ENCODE results near the gene SMTNL2.
"Not testable (repeated sequence)": the region's sequence is repeated elsewhere in the genome, so short reads cannot be mapped to it uniquely, and the experiment has no call there.

The SMTNL2 gene

DNA sequence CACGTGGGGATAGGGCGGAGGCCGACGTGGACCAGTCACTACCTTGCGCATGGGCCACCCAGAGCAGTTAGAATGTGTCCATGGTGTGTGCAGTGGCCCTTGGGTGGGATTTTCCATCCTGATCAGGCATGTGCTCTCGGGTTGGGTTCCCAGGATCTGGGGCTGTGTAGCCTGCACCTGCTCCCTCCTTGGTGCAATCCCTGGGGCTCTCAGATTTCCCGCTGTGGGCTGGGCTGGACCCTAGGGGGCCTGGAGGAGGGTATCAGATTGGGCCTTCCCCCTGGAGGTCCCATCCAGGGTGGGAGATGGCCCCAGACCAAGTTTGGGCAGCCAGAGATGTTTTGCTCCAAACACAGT is 1.3 kb downstream of the SMTNL2 start:
- DNase-seq: no peak
- ATAC-seq: no peak

- DNase-seq: no peak
- no peak for ATAC-seq
Observed at GRCh38 chr17:4586043-4586442, 1.7 kb downstream of the SMTNL2 start.

DNA sequence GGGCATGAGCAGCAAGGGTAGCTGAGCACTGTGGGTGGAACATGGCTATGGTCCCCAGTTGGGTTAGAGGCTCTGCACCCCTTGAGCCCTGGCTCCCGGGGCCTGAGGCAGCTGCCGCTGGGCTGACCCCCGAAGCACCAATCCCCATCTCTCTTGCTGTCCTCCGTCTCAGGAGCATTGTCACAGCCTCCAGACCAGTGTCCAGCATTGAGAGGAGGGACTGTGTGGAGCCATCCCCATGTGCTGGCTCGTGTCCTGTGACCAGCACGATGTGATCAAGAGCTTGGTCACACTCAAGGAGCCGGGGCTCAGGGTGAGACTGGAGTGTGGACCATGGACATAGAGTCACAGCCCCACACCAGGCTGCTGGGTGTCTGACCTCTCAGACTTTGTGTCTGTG is 2.9 kb downstream of the SMTNL2 start:
- ATAC-seq (no peak), DNase-seq (no peak)

DNA sequence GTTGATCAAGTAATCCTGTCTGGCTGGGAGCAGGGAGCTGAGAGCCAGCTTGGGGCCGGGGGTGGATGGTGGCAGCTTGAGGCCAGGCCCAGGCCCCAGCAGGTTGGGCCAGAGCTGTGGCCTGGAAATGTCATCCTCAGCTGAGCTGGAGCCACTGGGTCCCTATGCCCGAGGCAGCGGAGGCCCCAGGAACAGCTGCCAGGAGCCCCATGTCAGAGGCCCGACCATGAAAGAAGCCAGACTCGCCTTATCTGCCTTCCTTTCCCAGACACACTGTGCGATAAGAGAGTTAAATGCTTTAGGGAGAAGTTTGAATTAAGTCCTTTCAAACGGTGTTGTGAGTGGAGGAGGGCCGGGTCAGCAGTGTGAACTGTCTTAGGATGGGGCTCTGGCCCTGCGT is 3.5 kb downstream of the SMTNL2 start:
- DNase-seq (no peak), ATAC-seq (no peak)

DNA sequence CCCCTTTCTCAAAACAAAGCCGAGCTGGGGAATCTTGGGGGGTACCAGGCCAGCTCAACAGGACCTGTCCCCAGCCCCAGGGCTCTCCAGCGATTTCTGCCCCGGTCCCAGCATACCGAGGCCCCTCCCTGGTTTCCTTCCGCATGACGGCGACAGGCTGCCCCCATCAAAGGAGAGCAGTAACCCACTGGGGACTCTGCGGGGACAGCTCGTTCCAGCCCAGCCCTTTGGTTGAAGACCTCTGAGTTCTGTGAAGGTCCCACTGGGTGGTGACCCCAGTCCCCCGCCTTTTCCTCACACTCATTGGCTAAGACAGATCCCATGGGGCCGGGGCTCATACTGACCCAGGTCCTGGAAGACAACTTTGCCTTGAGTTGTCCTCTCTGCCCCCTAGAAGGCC is 4.1 kb downstream of the SMTNL2 start:
- no peak for ATAC-seq
- DNase-seq: no peak

DNA sequence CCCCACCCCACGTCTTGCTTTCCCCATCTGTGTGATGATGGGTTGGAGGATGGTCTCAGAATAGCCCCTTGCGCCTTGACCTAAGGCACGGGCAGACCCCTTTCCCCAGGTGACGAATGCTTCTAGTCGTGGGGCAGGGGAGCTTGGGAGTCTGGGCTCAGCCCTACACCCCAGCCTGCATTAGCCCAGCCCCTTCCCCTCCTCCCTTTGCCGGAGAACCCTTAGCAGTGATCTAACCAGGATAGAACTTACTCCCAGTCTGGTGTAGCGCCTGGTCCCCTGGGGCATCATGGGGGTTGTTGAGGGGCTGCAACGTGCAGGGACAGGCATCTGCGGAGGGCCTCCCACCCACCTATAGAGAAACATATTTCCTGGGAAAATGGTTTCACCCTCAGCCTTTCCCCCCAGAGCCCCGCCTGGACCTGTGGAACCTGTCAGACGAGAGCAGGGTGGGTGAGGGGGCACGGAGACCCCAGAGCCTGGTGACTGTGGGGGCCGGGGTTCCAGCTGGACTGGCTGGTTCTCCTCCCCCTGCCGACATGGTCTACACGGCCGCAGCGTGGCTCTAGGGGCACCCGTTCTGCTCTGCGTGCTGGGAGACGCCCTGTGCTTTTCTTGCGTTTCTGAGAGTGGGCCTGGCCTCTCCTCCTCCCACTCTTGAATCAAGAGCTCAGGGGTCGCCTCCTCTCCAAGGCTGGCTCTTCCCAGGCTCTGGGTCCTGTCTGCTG is 4.7 kb downstream of the SMTNL2 start:
- DNase-seq: no peak
- no peak for ATAC-seq

DNA sequence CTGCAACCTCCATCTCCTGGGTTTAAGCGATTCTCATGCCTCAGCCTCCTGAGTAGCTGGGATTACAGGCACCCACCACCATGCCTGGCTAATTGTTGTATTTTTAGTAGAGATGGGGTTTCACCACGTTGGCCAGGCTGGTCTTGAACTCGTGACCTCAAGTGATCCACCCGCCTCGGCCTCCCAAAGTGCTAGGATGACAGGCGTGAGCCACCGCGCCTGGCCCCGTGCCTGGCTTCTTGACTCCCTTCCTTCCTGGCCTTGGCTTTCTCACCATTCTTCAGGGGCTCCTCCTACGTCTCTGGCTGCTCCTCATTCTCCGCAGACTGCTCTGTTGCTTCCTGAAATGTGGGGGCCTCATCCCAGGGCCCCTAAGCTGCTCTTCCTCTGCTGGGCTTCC is 5.7 kb downstream of the SMTNL2 start:
- not testable (repeated sequence) for DNase-seq, ATAC-seq

DNA sequence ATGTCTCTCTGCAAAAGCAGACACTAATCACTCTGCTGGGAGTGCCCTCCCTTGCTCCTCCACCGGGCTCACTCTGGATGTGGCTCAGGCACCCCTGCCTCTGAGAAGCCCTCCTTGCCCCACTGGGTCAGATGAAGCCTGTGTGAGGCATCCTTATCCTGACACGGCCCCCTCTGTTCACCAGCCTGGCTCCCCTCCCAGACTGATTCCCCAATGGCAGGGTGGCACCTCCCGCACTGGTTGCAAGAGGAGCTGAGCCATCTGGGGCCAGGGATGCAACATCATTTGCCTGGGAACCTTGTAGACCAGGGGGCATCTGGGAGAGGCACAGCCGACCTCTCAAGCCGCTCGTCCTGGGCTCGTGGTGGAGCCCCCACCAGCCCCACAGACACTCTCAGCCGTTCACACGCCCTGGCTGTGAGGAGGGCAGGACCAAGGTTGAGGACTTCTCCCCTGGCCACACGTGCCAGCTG is 6.7 kb downstream of the SMTNL2 start:
- DNase-seq (no peak), ATAC-seq (no peak)

DNA sequence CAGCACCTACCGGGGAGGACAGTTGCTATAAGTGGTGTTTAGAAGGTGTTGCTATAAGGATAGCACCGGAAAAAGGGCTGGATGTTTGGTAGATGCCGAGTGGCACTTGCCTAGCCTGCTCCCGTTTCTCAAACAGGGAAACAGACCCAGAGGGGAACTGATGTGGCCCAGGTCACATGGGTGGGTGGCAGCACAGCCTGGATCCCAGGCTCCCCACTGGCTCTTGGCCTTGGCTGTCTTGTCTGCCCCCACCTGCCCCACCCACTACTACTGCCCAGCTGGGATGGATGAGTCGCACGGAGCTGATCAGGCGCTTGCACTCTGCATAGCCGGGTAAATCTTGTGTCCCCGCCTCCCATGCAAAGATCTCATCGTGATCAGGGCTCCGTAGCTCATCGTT is 7.2 kb downstream of the SMTNL2 start:
- ATAC-seq (no peak), DNase-seq (no peak)

DNA sequence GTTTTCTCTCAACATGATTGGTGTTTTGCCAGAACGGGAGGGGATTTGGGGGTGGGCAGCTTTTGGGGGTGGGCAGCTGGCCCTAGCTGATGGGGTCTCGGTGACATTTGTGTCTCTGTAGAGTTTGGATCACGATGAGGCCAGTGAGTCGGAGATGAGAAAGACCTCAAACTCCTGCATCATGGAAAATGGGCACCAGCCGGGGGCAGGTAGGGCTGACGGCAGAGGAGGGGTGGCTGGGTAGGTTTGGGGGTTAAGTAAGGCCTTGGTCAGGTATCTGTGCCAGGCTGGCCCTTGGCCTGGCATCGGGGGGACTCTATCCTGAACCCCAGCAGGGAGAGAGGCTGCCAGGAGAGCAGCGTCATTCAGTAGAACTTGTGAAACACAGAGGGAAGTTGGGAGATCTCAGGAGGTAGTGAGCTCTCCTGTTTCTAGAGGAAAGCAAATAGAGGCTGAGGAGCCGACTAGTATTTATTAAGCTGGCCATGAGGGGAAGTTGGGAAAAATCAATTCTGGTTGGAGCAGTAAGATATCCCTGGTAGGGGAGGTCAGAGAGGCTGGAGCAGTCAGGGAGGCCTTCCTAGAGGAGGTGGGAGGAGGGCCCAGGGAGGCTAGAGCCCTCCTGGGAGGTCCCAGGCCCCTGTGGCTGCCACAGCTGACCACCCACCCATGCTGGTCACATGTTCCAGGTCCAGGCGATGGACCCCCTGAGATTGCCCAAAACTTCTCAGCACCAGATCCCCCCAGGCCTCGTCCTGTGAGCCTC is 8.1 kb downstream of the SMTNL2 start:
- ATAC-seq (no peak), DNase-seq (no peak)

DNA sequence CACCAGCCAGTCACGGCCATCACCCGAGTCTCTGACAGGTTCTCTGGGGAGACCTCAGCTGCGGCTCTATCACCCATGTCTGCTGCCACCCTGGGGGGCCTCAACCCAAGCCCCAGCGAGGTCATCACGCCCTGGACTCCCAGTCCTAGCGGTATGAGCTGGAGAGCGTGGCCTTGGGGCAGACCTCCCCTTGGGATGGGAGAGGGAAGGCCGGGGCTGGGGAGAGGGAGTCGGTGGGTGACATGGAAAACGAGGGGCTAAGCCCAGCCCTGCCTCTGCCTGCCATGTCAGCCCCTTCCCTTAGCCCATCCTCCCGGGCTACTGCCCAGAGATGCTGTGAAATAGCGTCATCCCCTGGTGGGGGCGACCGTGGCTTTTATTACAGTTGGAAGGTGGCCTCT is 8.7 kb downstream of the SMTNL2 start:
- no peak for ATAC-seq
- no peak for DNase-seq

GRCh38 chr17:4594406-4594805 is 10.1 kb downstream of the SMTNL2 start:
- DNase-seq (no peak), ATAC-seq (no peak)

GRCh38 chr17:4594931-4595684 is 10.8 kb downstream of the SMTNL2 start:
- ATAC-seq: peak; percentile 44
- peak; percentile 65 for DNase-seq

- ATAC-seq, DNase-seq: not testable (repeated sequence)
Observed at GRCh38 chr17:4595685-4596342, 11.5 kb downstream of the SMTNL2 start.

DNA sequence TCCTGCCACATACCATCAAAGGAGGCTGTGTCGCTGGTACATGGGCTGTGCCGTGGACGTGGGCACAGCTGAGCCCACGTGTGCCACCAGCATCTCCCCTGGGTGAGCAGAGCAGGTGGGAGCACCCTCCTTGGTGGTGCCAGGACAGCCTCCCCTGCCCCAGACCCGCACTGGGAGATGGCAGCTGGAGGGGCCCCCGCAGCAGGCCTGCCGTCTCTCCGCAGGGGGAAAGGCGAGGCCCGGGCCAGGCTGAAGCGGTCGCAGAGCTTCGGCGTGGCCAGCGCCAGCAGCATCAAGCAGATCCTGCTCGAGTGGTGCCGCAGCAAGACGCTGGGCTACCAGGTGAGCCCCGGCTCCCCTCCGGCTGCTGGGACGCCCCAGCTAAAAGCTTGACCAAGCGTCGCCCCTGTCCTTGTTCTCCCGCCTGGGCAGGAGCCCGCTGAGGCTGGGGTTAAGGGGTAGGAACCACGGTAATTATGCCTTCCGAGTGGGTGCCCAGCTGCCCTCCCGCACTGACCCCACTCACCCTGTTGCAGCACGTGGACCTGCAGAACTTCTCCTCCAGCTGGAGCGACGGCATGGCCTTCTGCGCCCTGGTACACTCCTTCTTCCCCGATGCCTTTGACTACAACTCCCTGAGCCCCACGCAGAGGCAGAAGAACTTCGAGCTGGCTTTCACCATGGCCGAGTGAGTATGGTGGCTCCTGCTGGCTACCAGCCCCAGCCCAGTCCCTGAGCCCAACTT is 12.5 kb downstream of the SMTNL2 start:
- DNase-seq: no peak

DNA sequence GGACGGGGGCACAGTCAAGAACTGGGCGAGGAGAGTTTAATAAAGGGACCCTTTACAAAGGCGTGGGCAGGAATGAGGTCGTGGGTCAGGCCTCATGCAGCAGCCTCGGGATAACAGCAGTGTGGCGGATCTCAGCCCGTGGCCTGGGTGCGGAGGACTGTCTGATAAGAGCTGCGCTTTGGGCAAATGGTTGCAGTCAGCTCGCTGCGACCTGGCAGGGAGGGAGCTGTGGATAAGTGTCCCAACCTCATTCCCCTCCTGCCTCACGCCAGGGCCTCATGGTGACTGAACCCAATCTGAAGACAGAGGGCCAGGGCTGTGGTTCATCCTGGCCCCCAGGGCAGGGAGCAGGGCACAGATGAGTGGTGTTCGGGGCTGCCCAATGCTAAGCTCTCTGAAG is 13.6 kb downstream of the SMTNL2 start:
- DNase-seq (no peak), ATAC-seq (no peak)

More for the DNA sequence above, 12.5 kb downstream of the SMTNL2 start:
- no peak for ATAC-seq

DNA sequence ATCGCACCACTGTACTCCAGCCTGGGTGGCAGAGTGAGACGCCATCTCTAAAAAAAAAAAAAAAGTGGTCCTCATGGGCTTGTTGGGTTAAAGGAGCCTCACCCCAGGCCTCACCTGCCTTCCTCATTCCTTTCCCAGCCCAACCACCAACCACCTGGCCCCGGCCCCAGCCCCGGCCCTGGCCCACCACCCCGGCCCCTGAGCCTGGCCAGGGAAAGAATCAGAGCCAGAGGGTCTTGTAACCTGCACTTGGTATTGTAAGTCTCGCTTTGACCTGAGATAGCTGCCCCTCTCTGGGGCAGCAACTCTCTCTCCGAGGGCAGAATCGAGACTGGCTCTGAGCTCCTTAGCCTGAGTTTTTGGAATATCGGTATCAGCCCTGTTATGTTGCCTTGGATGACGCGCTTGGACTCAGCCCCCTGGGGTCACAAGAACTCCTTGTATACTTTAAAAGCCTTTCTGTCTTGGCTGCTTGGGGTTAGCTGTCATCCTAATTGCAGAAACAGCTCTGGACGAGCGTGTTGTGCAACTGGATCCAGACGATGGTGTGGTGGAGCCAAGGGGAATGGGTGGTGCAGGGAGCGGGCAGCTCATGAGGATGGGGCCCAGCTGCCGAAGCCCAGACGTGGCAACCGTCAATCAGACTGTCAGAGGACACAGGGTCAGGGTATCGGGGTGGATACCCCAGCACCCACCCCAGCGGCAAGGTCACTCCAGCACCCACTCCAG is 14.6 kb downstream of the SMTNL2 start:
- ATAC-seq (no peak), DNase-seq (no peak)

GRCh38 chr17:4599505-4600281 is 15.4 kb downstream of the SMTNL2 start:
- DNase-seq (no peak), ATAC-seq (no peak)

- ATAC-seq: no peak
Observed at GRCh38 chr17:4600563-4600962, 16.2 kb downstream of the SMTNL2 start.

GRCh38 chr17:4601326-4601725 is 17.0 kb downstream of the SMTNL2 start:
- ATAC-seq: no peak
- DNase-seq: no peak

More at GRCh38 chr17:4600563-4600962, 16.2 kb downstream of the SMTNL2 start:
- DNase-seq: no peak

Measured in stimulated activated naive CD8-positive, alpha-beta T cell treated with anti-CD3 and anti-CD28 coated beads, Interleukin-15, Interleukin-2, amounts not matched to agents 100 U/mL and 50 U/mL, for 24 hours (primary cell).